Measurements from ENCODE around the gene FZD1.

DNA sequence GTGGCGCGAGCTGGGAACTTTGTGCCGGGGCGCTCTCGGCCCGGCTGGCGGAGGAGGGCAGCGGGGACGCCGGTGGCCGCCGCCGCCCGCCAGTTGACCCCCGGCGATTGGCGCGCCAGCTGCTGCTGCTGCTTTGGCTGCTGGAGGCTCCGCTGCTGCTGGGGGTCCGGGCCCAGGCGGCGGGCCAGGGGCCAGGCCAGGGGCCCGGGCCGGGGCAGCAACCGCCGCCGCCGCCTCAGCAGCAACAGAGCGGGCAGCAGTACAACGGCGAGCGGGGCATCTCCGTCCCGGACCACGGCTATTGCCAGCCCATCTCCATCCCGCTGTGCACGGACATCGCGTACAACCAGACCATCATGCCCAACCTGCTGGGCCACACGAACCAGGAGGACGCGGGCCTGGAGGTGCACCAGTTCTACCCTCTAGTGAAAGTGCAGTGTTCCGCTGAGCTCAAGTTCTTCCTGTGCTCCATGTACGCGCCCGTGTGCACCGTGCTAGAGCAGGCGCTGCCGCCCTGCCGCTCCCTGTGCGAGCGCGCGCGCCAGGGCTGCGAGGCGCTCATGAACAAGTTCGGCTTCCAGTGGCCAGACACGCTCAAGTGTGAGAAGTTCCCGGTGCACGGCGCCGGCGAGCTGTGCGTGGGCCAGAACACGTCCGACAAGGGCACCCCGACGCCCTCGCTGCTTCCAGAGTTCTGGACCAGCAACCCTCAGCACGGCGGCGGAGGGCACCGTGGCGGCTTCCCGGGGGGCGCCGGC lies 870 bp downstream of the FZD1 start:
- TF ChIP-seq, protein P1, sequence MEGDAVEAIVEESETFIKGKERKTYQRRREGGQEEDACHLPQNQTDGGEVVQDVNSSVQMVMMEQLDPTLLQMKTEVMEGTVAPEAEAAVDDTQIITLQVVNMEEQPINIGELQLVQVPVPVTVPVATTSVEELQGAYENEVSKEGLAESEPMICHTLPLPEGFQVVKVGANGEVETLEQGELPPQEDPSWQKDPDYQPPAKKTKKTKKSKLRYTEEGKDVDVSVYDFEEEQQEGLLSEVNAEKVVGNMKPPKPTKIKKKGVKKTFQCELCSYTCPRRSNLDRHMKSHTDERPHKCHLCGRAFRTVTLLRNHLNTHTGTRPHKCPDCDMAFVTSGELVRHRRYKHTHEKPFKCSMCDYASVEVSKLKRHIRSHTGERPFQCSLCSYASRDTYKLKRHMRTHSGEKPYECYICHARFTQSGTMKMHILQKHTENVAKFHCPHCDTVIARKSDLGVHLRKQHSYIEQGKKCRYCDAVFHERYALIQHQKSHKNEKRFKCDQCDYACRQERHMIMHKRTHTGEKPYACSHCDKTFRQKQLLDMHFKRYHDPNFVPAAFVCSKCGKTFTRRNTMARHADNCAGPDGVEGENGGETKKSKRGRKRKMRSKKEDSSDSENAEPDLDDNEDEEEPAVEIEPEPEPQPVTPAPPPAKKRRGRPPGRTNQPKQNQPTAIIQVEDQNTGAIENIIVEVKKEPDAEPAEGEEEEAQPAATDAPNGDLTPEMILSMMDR (IDR thresholded peaks at IDR 0.05) = no peak
- peak in 2 of 3 donors; percentile 8 to 13 for TF ChIP-seq POLR2AphosphoS5 (IDR thresholded peaks at IDR 0.05)
